Measurements from ENCODE around the gene ARL10.

ARL10 gene

DNA sequence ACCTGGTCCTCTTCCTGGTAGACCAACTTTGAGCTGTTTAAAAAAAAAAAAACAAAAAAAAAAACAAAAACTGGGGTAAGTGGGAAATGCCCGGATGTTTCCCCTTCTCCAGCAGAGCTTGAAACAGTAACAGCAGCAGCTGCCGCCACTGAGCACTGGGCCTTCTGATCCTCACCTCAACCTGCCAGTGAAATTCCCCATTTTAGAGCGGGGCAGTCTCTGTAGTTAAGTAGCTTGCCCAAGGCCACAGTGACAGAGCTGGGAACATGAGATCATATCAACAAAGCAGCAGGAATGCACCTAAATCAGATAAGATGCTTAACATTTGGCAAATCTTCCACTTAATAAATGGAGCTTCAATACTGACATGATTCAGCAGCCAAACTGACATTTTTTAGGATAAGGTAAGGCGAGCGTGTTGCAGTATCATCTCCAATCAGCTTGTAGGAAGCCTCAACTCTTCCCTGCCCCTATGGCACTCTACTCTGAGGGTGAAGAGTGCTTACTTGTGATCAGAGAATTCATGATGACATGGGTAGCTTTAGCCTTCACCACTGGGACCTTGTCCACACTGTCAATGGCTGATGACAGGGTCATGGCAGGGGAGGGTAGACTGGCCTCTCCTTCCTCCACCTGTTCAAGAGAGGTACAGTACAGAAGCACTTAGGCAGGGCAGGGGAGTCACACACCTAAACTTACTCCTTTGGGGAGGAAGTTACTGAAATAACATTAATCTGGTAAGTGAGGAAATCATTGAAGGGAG lies 13.0 kb upstream of the ARL10 start:
- TF ChIP-seq, protein P1, sequence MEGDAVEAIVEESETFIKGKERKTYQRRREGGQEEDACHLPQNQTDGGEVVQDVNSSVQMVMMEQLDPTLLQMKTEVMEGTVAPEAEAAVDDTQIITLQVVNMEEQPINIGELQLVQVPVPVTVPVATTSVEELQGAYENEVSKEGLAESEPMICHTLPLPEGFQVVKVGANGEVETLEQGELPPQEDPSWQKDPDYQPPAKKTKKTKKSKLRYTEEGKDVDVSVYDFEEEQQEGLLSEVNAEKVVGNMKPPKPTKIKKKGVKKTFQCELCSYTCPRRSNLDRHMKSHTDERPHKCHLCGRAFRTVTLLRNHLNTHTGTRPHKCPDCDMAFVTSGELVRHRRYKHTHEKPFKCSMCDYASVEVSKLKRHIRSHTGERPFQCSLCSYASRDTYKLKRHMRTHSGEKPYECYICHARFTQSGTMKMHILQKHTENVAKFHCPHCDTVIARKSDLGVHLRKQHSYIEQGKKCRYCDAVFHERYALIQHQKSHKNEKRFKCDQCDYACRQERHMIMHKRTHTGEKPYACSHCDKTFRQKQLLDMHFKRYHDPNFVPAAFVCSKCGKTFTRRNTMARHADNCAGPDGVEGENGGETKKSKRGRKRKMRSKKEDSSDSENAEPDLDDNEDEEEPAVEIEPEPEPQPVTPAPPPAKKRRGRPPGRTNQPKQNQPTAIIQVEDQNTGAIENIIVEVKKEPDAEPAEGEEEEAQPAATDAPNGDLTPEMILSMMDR (conservative IDR thresholded peaks at IDR 0.05; ENCODE audit: control insufficient read depth, insufficient read depth, low read depth, low read length) = no peak
- H3K4me3 ChIP-seq (ENCODE audit: control insufficient read depth, low read depth, low read length) = no peak overlapping the region
- no peak for DNase-seq (ENCODE audit: low read depth)

DNA sequence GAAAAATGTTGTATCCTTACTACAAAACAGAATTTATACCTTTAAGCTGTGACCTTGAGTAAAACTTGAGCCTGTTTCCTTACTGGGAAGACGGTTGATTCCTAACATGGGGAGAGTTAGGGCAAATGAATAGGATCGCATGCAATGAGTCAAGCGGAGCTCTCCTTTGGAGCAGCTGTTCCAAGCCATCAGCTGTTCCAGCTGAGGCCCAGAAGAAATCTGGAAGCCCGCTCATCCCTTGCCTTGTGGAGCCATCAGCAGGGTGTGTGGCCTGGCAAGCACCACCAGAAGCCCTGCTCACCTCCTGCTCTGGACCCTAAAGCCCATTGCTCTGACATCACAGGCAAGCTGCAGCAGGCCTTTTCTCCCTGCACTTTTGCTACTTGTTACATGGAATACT lies 11.8 kb upstream of the ARL10 start:
- TF ChIP-seq, protein P1 (conservative IDR thresholded peaks at IDR 0.05; ENCODE audit: control insufficient read depth, insufficient read depth, low read depth, low read length) = no peak
- no peak overlapping the region for H3K4me3 ChIP-seq (ENCODE audit: control insufficient read depth, low read depth, low read length)
- no peak for DNase-seq (ENCODE audit: low read depth)

DNA sequence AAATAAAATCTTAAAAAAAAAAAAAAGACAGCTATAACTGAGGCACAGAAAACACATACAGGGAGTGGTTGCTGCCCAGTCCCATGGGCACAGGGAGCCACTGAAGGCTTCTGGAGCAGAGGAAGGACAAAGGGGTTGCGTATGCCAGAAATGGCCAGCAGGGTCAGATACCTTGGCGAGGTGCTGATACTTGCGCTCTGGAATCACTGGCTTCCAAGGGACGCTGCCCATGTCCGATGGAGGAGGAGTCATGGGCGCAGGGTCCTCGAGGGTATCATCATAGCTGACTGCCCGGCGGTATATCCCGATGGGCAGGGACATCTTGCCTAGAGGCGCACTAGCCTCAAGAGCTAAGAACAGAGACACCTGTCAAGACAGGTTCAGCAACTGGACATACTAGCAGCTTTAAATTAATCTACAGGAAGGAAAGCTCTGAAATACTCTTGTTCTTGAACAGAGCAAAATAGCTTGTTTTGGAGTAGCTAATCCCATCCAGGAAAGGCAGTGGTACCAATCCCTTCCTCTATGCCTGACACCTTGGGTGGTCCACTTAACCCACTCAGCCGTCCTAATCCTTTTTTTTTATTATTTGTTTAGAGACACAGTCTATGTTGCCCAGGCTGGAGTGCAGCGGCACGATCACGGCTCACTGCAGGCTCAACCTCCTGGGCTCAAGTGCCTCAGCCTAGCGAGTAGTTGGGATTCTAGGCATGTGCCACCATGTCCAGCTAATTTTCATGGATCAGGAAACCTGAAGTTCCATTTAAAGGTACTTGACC lies 9.7 kb upstream of the ARL10 start:
- TF ChIP-seq, protein P1 (conservative IDR thresholded peaks at IDR 0.05; ENCODE audit: control insufficient read depth, insufficient read depth, low read depth, low read length) = no peak
- no peak for DNase-seq (ENCODE audit: low read depth)
- no peak overlapping the region for H3K4me3 ChIP-seq (ENCODE audit: control insufficient read depth, low read depth, low read length)

DNA sequence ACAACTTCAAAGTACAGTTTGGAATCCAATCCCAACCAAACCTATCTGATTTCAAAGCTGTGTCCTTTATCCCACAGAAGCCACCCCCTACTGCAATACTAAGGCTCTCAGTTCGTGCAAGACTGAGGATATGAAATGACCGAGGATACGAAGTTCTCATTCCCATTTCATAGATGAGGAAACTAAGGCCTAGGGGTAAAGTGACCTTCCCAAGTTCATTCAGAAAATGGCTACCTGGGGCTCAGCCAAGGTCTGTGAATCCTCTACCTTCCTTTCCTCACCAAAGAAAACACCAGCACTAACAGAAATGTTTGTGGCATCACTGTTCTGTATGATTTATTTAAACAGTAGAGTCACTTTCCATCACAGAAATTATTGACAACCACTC lies 9.1 kb upstream of the ARL10 start:
- no peak overlapping the region for H3K4me3 ChIP-seq (ENCODE audit: control insufficient read depth, low read depth, low read length)
- TF ChIP-seq, protein P1 (conservative IDR thresholded peaks at IDR 0.05; ENCODE audit: control insufficient read depth, insufficient read depth, low read depth, low read length) = no peak
- DNase-seq (ENCODE audit: low read depth) = no peak

DNA sequence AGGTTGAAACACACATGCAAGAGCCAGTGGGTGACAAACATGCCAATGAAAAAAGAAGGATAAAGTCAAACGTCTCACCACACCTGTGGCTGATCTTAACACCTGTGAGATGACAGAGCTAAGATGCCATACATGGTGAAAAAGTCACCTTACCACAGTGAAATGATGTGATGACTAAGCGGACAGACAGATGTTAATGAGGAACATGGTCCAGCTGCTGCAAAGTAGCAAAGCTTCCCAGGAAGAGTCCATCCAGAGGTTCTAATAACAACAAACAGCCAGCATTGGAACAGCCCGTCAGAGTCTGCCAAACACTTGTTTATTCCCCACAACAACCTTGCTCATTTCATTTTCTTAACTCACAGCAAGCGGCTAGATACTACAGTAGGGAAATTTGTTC lies 5.6 kb upstream of the ARL10 start:
- DNase-seq (ENCODE audit: low read depth) = peak; percentile 62
- TF ChIP-seq, protein P1 (conservative IDR thresholded peaks at IDR 0.05; ENCODE audit: control insufficient read depth, insufficient read depth, low read depth, low read length) = no peak

DNA sequence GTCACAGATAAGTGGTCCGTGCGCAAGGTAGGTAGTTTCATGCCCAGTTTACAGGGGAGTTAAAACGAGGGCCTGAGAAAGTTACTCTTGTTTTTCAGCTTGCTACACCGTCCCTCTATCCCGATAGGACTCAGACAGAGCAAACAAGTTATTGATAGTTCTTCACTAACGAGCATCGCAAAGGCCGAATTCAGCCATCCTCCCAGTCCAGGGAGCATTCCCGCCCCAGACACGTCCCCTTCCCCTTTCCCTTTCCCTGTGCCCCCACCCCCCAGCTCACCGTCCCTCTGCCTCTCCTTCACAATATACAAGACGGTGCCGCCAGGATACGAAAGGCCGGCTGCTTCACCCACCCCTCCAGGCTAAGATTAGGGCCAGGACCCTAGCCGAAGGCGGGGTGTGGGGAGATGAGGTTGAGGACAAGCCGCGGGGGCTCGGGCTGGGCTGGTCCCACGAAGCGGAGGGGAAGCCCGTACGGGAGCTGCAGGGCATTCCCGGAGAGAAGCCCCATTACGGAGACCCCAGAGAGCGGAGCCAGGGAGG lies 4.3 kb upstream of the ARL10 start:
- H3K4me3 ChIP-seq (ENCODE audit: control insufficient read depth, low read depth, low read length) = peak overlapping the region; percentile 94
- DNase-seq (ENCODE audit: low read depth) = peak; percentile 15
- TF ChIP-seq, protein P1 (conservative IDR thresholded peaks at IDR 0.05; ENCODE audit: control insufficient read depth, insufficient read depth, low read depth, low read length) = no peak

More for the DNA sequence above, 5.6 kb upstream of the ARL10 start:
- no peak overlapping the region for H3K4me3 ChIP-seq (ENCODE audit: control insufficient read depth, low read depth, low read length)

All from fibroblast of mammary gland (primary cell).